Activated naive CD4-positive, alpha-beta T cell treated with anti-CD3 and anti-CD28 coated beads for 36 hours (primary cell): Measurements from ENCODE around the gene EHMT1. TPM values are rescaled to one million over a fixed set of nuclear protein-coding genes. Genes with fewer than 3 reads are reported as not detected.

Source experiments
- CTCF ChIA-PET: fragments of 350-600 bp; sonication (Branson Sonifier 250); formaldehyde crosslinking; loops from one replicate; lab custom pipeline; 2021; ENCODE audit warnings: antibody characterized with exemption; lab: Charles Lee
- DNase-seq: peaks from one replicate; pipeline ENCODE4 v3.0.0-alpha.2; 2020
- H3K27ac Mint-ChIP-seq: one replicate; pipeline ENCODE4 v1.8.0; 2021; ENCODE audit warnings: mild to moderate bottlenecking, mixed read lengths
- H3K27me3 Mint-ChIP-seq: one replicate; pipeline ENCODE4 v1.8.0; 2021; ENCODE audit warnings: low read depth, mixed read lengths
- H3K36me3 Mint-ChIP-seq: one replicate; pipeline ENCODE4 v1.8.0; 2021; ENCODE audit warnings: low read depth, mixed read lengths
- H3K4me1 Mint-ChIP-seq: one replicate; pipeline ENCODE4 v1.8.0; 2021; ENCODE audit warnings: low read depth, mixed read lengths
- H3K4me3 Mint-ChIP-seq: one replicate; pipeline ENCODE4 v1.8.0; 2021; ENCODE audit warnings: mild to moderate bottlenecking, moderate library complexity, mixed read lengths
- H3K9me3 Mint-ChIP-seq: one replicate; pipeline ENCODE4 v1.8.0; 2021; ENCODE audit warnings: mixed read lengths
- intact Hi-C: fragments of 100-400 bp; cut with micrococcal nuclease; formaldehyde crosslinking; loops from one replicate; pipeline ENCODE4 v1.15.1; 2023
- total RNA-seq, 2 experiments: library from RNA; stranded (reverse); gene quantifications; one replicate each; pipeline ENCODE4 v1.2.3, GENCODE V29; 2021

Gene EHMT1
- total RNA-seq, 2 experiments from 2014 or later = 57.9 to 59.0 TPM

DNA sequence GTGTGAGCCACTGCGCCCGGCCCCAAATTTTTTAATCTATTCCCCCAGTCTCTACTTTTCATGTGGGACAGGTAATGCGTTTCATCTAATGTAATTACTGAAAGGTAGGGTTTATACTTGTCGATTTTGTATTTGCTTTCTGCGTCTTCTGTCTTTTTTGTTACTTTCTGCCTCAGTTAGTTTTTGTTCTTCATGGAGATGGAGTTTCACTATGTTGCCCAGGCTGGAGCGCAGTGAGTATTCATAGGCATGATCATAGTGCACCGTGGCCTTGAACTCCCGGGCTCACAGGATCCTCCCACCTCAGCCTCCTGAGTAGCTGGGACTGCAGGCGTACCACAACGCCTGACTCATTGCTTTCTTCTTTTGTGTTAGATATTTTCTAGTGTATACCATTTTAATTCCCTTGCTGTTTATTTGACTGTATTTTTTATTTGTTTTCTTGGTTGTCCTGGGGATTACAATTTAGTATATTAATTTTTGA, 23.4 kb downstream of the EHMT1 start:
- no peak for DNase-seq
- Mint-ChIP-seq H3K9me3 (no peaks in the 10 kb centered on the region), H3K4me1 (peaks cover 52% of the 10 kb centered on the region), H3K27me3 (no peaks in the 10 kb centered on the region), H3K36me3 (peaks cover 12% of the 10 kb centered on the region), H3K27ac (no peak overlapping the region), H3K4me3 (no peak overlapping the region)
- CTCF ChIA-PET = no interaction called here
- intact Hi-C loops = no loop called here

- no peak for DNase-seq
- Mint-ChIP-seq H3K27me3 (no peaks in the 10 kb centered on the region), H3K4me1 (peaks cover 57% of the 10 kb centered on the region), H3K27ac (no peak overlapping the region), H3K4me3 (no peak overlapping the region), H3K36me3 (peaks cover 12% of the 10 kb centered on the region), H3K9me3 (no peaks in the 10 kb centered on the region)
- CTCF ChIA-PET = no interaction called here
- intact Hi-C loops = no loop called here
Measured at GRCh38 chr9:137642892-137643291, 24.1 kb downstream of the EHMT1 start.

GRCh38 chr9:137643921-137644320, 25.1 kb downstream of the EHMT1 start:
- Mint-ChIP-seq H3K4me3 (no peak overlapping the region), H3K27ac (no peak overlapping the region), H3K36me3 (peaks cover 12% of the 10 kb centered on the region), H3K4me1 (peaks cover 56% of the 10 kb centered on the region), H3K27me3 (no peaks in the 10 kb centered on the region), H3K9me3 (no peaks in the 10 kb centered on the region)
- no peak for DNase-seq
- intact Hi-C loops = no loop called here
- CTCF ChIA-PET = interaction anchor here (1.2 kb wide), 1 partner anchor 15 kb away, joined by 3 read pairs; no protein-coding TSS in a partner anchor

GRCh38 chr9:137645211-137645610, 26.4 kb downstream of the EHMT1 start:
- no peak overlapping the region for H3K27ac Mint-ChIP-seq

GRCh38 chr9:137646341-137646740, 27.5 kb downstream of the EHMT1 start:
- Mint-ChIP-seq H3K27ac (no peak overlapping the region), H3K9me3 (no peaks in the 10 kb centered on the region), H3K4me3 (no peak overlapping the region), H3K27me3 (no peaks in the 10 kb centered on the region), H3K36me3 (peaks cover 18% of the 10 kb centered on the region), H3K4me1 (peaks cover 57% of the 10 kb centered on the region)
- DNase-seq = no peak
- CTCF ChIA-PET = no interaction called here
- intact Hi-C loops = no loop called here

More at GRCh38 chr9:137645211-137645610, 26.4 kb downstream of the EHMT1 start:
- Mint-ChIP-seq H3K36me3 (peaks cover 16% of the 10 kb centered on the region), H3K4me3 (no peak overlapping the region), H3K4me1 (peaks cover 56% of the 10 kb centered on the region), H3K27me3 (no peaks in the 10 kb centered on the region), H3K9me3 (no peaks in the 10 kb centered on the region)
- CTCF ChIA-PET = no interaction called here
- DNase-seq = no peak
- intact Hi-C loops = no loop called here

DNA sequence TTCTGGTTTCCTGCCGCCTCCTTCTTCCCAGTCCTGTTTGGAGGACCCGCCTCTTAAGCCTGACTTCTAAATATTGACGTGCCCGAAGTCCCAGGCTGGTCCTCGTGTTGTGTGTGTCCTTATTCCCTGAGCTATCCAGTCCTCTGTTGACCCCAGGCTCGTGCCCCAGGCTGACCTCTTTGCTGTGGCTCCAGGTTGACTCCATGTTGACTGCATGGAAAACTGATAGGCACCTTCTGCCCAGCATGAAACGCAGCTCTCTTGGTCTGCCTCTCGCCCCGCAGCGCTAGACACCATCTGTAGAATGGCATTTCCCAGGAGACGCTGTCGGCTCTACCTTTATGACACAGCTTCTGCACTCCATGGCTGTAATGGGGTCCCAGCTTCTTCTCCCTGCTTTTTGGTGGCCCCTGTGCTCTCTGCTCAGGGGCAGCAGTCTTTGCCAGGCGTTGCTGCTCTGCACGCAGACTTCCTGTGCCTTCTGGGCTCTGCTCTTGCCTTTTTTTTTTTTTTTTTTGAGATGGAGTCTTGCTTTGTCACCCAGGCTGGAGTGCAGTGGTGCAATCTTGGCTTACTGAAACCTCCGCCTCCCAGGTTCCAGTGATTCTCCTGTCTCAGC, 28.4 kb downstream of the EHMT1 start:
- peaks cover 52% of the 10 kb centered on the region for H3K4me1 Mint-ChIP-seq
- H3K27me3 Mint-ChIP-seq = no peaks in the 10 kb centered on the region
- H3K27ac Mint-ChIP-seq = no peak overlapping the region
- CTCF ChIA-PET = no interaction called here
- H3K36me3 Mint-ChIP-seq = peaks cover 17% of the 10 kb centered on the region
- no peaks in the 10 kb centered on the region for H3K9me3 Mint-ChIP-seq
- peak overlapping the region; percentile 5 for H3K4me3 Mint-ChIP-seq
- DNase-seq = no peak
- intact Hi-C loops = no loop called here

DNA sequence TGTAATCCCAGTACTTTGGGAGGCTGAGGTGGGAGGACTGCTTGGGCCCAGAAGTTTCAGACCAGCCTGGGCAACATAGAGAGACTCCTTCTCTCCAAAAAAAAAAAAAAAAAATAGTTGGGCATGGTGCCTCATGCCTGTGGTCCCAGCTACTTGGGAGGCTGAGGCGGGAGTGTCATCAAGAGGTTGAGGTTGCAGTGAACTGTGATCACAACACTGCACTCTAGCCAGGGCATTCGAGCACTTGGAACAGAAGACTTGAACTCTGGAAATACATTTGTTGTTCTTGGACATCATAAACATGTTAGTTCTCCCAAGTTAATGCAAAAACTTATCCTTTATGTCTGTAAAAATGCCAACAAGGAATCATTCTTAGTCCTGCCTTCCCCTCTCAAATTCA, 29.6 kb downstream of the EHMT1 start:
- CTCF ChIA-PET = no interaction called here
- no peaks in the 10 kb centered on the region for H3K9me3 Mint-ChIP-seq
- no peaks in the 10 kb centered on the region for H3K27me3 Mint-ChIP-seq
- H3K4me3 Mint-ChIP-seq = no peak overlapping the region
- peaks cover 50% of the 10 kb centered on the region for H3K4me1 Mint-ChIP-seq
- peaks cover 17% of the 10 kb centered on the region for H3K36me3 Mint-ChIP-seq
- no peak for DNase-seq
- intact Hi-C loops = no loop called here
- no peak overlapping the region for H3K27ac Mint-ChIP-seq

- Mint-ChIP-seq H3K4me3 (no peak overlapping the region), H3K27me3 (no peaks in the 10 kb centered on the region)
Measured at GRCh38 chr9:137649553-137649952, 30.7 kb downstream of the EHMT1 start.

GRCh38 chr9:137650259-137650658, 31.5 kb downstream of the EHMT1 start:
- Mint-ChIP-seq H3K27me3 (no peaks in the 10 kb centered on the region), H3K9me3 (no peaks in the 10 kb centered on the region), H3K4me3 (no peak overlapping the region), H3K4me1 (peaks cover 44% of the 10 kb centered on the region), H3K36me3 (peaks cover 16% of the 10 kb centered on the region), H3K27ac (no peak overlapping the region)
- CTCF ChIA-PET = interaction anchor here (0.9 kb wide), 1 partner anchor 30 kb away, joined by 7 read pairs; no protein-coding TSS in a partner anchor
- intact Hi-C loops = no loop called here
- no peak for DNase-seq

More at GRCh38 chr9:137649553-137649952, 30.7 kb downstream of the EHMT1 start:
- H3K36me3 Mint-ChIP-seq = peaks cover 14% of the 10 kb centered on the region
- H3K27ac Mint-ChIP-seq = no peak overlapping the region
- no peaks in the 10 kb centered on the region for H3K9me3 Mint-ChIP-seq
- no peak for DNase-seq
- H3K4me1 Mint-ChIP-seq = peaks cover 48% of the 10 kb centered on the region
- intact Hi-C loops = no loop called here
- CTCF ChIA-PET = interaction anchor here (0.9 kb wide), 1 partner anchor 29 kb away, joined by 7 read pairs; no protein-coding TSS in a partner anchor

DNA sequence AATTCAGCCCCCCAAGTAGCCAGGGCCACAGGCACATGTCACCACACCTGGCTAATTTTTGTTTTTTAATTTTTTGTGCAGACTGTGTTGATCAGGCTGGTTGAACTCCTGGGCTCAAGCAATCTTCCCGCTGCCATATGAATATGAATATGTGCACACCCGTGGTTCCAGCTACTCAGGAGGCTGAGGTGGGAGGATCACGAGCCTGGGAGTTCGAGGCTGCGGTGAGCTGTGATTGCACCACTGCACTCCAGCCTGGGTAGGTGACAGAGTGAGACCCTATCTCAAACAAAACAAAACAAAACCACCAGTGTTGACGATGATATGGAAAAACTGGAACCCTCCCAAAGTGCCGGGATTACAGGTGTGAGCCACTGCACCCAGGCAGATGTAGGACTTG, 32.0 kb downstream of the EHMT1 start:
- Mint-ChIP-seq H3K4me1 (peaks cover 43% of the 10 kb centered on the region), H3K4me3 (no peak overlapping the region), H3K27ac (no peak overlapping the region), H3K9me3 (no peaks in the 10 kb centered on the region), H3K36me3 (peaks cover 16% of the 10 kb centered on the region), H3K27me3 (no peaks in the 10 kb centered on the region)
- DNase-seq = no peak
- CTCF ChIA-PET = interaction anchor here (1.1 kb wide), 1 partner anchor 15 kb away, joined by 3 read pairs; no protein-coding TSS in a partner anchor
- intact Hi-C loops = no loop called here

DNA sequence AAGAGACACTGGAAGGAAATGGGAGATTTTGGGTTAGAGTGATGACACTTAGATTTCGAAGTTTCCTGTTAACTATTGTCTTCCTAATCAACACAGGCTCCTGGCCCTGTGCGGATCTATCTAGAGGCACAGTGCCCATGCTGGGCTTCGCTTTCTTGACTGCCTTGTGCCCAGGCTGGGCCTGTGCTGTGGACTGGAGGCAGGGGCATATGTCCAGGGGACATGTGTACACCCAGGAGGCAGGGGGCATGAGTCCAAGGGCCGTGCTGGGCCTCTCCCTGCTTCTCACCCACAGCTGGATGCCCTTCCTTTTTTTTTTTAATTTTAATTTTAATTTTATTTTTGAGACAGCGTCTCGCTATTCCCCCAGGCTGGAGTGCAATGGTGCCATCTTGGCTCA, 37.6 kb downstream of the EHMT1 start:
- Mint-ChIP-seq H3K4me3 (no peak overlapping the region), H3K9me3 (no peaks in the 10 kb centered on the region), H3K27ac (no peak overlapping the region), H3K4me1 (peaks cover 28% of the 10 kb centered on the region), H3K27me3 (no peaks in the 10 kb centered on the region), H3K36me3 (peaks cover 6% of the 10 kb centered on the region)
- CTCF ChIA-PET = no interaction called here
- DNase-seq = no peak
- intact Hi-C loops = no loop called here

DNA sequence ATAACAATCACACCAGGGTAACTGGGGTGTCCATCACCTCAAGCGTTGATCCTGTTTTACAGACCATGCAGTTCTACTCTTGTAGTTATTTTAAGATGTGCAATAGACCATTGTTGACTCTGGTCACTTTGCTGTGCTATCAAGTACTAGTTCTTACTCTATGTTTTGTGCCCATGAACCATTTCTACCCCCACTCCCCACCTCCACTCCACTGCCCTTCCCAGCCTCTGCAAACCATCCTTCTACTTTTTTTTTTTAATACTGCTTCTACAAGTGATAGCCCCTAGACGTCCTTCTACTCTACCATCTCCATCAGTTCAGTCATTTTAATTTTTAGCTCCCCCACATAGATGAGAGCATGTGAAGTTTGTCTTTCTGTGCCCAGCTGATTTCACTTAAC, 38.8 kb downstream of the EHMT1 start:
- no peak for DNase-seq
- Mint-ChIP-seq H3K36me3 (peaks cover 5% of the 10 kb centered on the region), H3K4me3 (no peak overlapping the region), H3K9me3 (no peaks in the 10 kb centered on the region), H3K4me1 (peaks cover 28% of the 10 kb centered on the region), H3K27ac (no peak overlapping the region), H3K27me3 (no peaks in the 10 kb centered on the region)
- CTCF ChIA-PET = interaction anchor here (0.7 kb wide), 1 partner anchor 50 kb away, joined by 3 read pairs; no protein-coding TSS in a partner anchor
- intact Hi-C loops = no loop called here

DNA sequence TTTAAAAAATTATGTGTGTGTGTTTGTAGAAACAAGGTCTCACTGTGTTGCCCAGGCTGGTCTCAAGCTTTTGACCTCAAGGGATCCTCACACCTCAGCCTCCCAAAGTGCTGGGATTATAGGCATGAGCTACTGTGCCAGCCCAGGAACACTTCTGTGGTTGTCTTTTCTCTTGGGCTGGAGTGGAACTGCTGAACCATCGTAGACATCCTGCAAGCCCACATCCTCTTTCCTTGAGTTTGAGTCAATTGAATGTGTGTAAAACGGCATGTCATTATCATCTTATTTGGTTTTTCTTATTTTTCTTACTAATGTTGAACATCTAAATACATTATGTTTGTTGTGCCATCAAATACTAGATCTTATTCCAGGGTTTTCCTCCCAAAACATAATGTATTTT, 40.0 kb downstream of the EHMT1 start:
- H3K36me3 Mint-ChIP-seq = peaks cover 5% of the 10 kb centered on the region
- no peaks in the 10 kb centered on the region for H3K9me3 Mint-ChIP-seq
- H3K27ac Mint-ChIP-seq = no peak overlapping the region
- DNase-seq = no peak
- CTCF ChIA-PET = no interaction called here
- no peak overlapping the region for H3K4me3 Mint-ChIP-seq
- no peaks in the 10 kb centered on the region for H3K27me3 Mint-ChIP-seq
- H3K4me1 Mint-ChIP-seq = peaks cover 32% of the 10 kb centered on the region
- intact Hi-C loops = no loop called here
